Endothelial cell of umbilical vein (primary cell): ENCODE data around the gene MAMDC4. TPM values are rescaled to one million over a fixed set of nuclear protein-coding genes. Genes with fewer than 3 reads are reported as not detected.

Experiments used
- BruUV-seq: library from RNA; stranded (reverse); fragments of 400-500 nt; replicated peaks from 2 replicates; lab custom pipeline; 2021; lab: Mats Ljungman, UMichigan
- CTCF ChIA-PET: fragments of 300-600, 350-600 bp; sonication (Branson Sonifier 250); formaldehyde crosslinking; loops from one replicate; lab custom pipeline; 2021; ENCODE audit warnings: antibody characterized with exemption, inconsistent platforms; lab: Charles Lee
- POLR2A ChIA-PET: fragments of 300-600, 350-600 bp; sonication (Branson Sonifier 250); formaldehyde crosslinking; loops from one replicate; lab custom pipeline; 2021; ENCODE audit warnings: antibody characterized with exemption, inconsistent platforms; lab: Charles Lee
- DNase-seq: peaks from one replicate; pipeline ENCODE4 v3.0.0-alpha.2; 2011; ENCODE audit warnings: low read depth, low spot score
- FAIRE-seq: peaks from 2 replicates; lab custom pipeline; 2011; peaks lifted over from hg19 to GRCh38; lab: Jason Lieb, UNC
- H2AFZ ChIP-seq: 2 replicates; pipeline ENCODE4 v1.6.0; 2012; ENCODE audit warnings: low read depth, low read length, control low read depth, inconsistent platforms
- H3K27ac ChIP-seq: 2 replicates; pipeline ENCODE4 v1.5.1; 2011; ENCODE audit warnings: low read depth, mild to moderate bottlenecking, control low read depth, low read length, moderate library complexity; ENCODE audit not compliant: insufficient read depth
- H3K27me3 ChIP-seq, 2 experiments: 2 replicates each; pipeline versions ENCODE4 v1.6.0 to v1.6.1; 2011; ENCODE audit warnings: low read length in 2 of 2, mixed read lengths in 1 of 2; ENCODE audit not compliant: control insufficient read depth in 2 of 2, insufficient read depth in 2 of 2
- H3K36me3 ChIP-seq, 2 experiments: 2 replicates in 1 of 2; 3 replicates in 1 of 2; pipeline ENCODE4 v1.5.1; 2011; ENCODE audit warnings: low read length in 2 of 2, mild to moderate bottlenecking in 1 of 2, moderate library complexity in 1 of 2; ENCODE audit not compliant: control insufficient read depth in 2 of 2, insufficient read depth in 2 of 2; ENCODE audit errors: extremely low read depth in 1 of 2
- H3K4me1 ChIP-seq: 3 replicates; pipeline ENCODE4 v1.5.1; 2011; ENCODE audit warnings: mild to moderate bottlenecking, low read length; ENCODE audit not compliant: control insufficient read depth, insufficient read depth; ENCODE audit errors: extremely low read depth
- H3K4me2 ChIP-seq: 2 replicates; pipeline ENCODE4 v1.6.1; 2011; ENCODE audit warnings: low read length, control low read depth, mixed read lengths; ENCODE audit not compliant: insufficient read depth
- H3K4me3 ChIP-seq, 3 experiments: fragments of 200-600 bp in 1 of 3; sonication (generic), shearing (Covaris generic) in 1 of 3; replicated peaks in 1 of 3; 2 replicates each; pipeline ENCODE4 v1.5.1; 2011 to 2016; ENCODE audit warnings: control low read depth in 3 of 3, low read length in 3 of 3, mild to moderate bottlenecking in 2 of 3, inconsistent platforms in 1 of 3, low read depth in 1 of 3, moderate library complexity in 1 of 3; ENCODE audit not compliant: insufficient read depth in 1 of 3
- H3K79me2 ChIP-seq: 2 replicates; pipeline ENCODE4 v1.6.0; 2012; ENCODE audit warnings: low read length, inconsistent platforms; ENCODE audit not compliant: control insufficient read depth, insufficient read depth
- H3K9ac ChIP-seq: replicated peaks from 2 replicates; pipeline ENCODE3; 2011; ENCODE audit warnings: low read length, control low read depth; ENCODE audit not compliant: insufficient read depth; ENCODE audit errors: extremely low read depth
- H3K9me1 ChIP-seq: replicated peaks from 3 replicates; pipeline ENCODE4 v1.6.0; 2011; ENCODE audit warnings: mild to moderate bottlenecking, low read length; ENCODE audit not compliant: control insufficient read depth, insufficient read depth; ENCODE audit errors: extremely low read depth
- H3K9me3 ChIP-seq: replicated peaks from 2 replicates; pipeline ENCODE4 v1.5.1; 2012; ENCODE audit warnings: low read length, inconsistent platforms; ENCODE audit not compliant: control insufficient read depth, insufficient read depth
- H4K20me1 ChIP-seq: replicated peaks from 2 replicates; pipeline ENCODE3; 2011; ENCODE audit warnings: mild to moderate bottlenecking, low read length; ENCODE audit not compliant: control insufficient read depth, insufficient read depth; ENCODE audit errors: extremely low read depth
- EZH2 ChIP-seq: IDR thresholded peaks from 2 replicates; pipeline ENCODE4 v1.6.1; 2012; ENCODE audit warnings: borderline replicate concordance, low read depth, mild to moderate bottlenecking, moderate library complexity, low read length, inconsistent platforms; ENCODE audit not compliant: severe bottlenecking
- FOS ChIP-seq: IDR thresholded peaks from 2 replicates; pipeline ENCODE4 v1.6.1; 2011; ENCODE audit warnings: mild to moderate bottlenecking, low read length, moderate library complexity, borderline replicate concordance; ENCODE audit not compliant: insufficient read depth
- GATA2 ChIP-seq: IDR thresholded peaks from 2 replicates; pipeline ENCODE4 v1.7.0; 2011; ENCODE audit warnings: low read depth, mild to moderate bottlenecking, moderate library complexity, mixed read lengths, low read length; ENCODE audit not compliant: insufficient read length, insufficient read depth
- JUN ChIP-seq: IDR thresholded peaks from 2 replicates; pipeline ENCODE4 v1.6.1; 2011; ENCODE audit warnings: borderline replicate concordance, low read depth; ENCODE audit not compliant: insufficient read length, insufficient read depth
- MYC ChIP-seq: IDR thresholded peaks from one replicate; pipeline ENCODE4 v1.6.1; 2011; ENCODE audit warnings: mild to moderate bottlenecking, low read depth, low read length
- POLR2A ChIP-seq: IDR thresholded peaks from 2 replicates; pipeline ENCODE4 v1.6.1; 2012; ENCODE audit warnings: low read depth, mild to moderate bottlenecking, control low read depth, low read length
- POLR2AphosphoS5 ChIP-seq: IDR thresholded peaks from 2 replicates; pipeline ENCODE4 v1.6.1; 2012; ENCODE audit warnings: low read depth, mild to moderate bottlenecking, control low read depth, low read length, moderate library complexity; ENCODE audit not compliant: insufficient read depth
- dilution Hi-C: fragments of 300-500 bp; cut with MboI; formaldehyde crosslinking; loops from one replicate; pipeline ENCODE4 v1.15.0; 2019; ENCODE audit warnings: low sequenced_read_pairs; ENCODE audit not compliant: extremely low pct_ligation_motif_present
- intact Hi-C: fragments of 100-400 bp; cut with micrococcal nuclease; formaldehyde crosslinking; loops from one replicate; pipeline ENCODE4 v1.10.0; 2022
- polyA plus RNA-seq, 4 experiments: library from polyadenylated mRNA; depleted of rRNA in 3 of 4; stranded (reverse) in 3 of 4; unstranded in 1 of 4; fragments of >200 nt; gene quantifications; 2 replicates each; pipeline versions ENCODE4 v1.2.1 to v1.2.3, GENCODE V29; 2011 to 2012; ENCODE audit warnings: missing spikeins in 1 of 4
- total RNA-seq: library from RNA; stranded (reverse); gene quantifications from 2 replicates; pipeline ENCODE4 v1.2.3, GENCODE V29; 2021
- TF ChIP-seq, protein P1 (sequence below): IDR thresholded peaks from 2 replicates; pipeline ENCODE4 v1.6.1; 2011; ENCODE audit not compliant: insufficient read depth, insufficient read length
- TF ChIP-seq, protein P2 (sequence below), 2 donors: IDR thresholded peaks; 1 replicate in 1 of 2; 2 replicates in 1 of 2; pipeline ENCODE4 v1.5.1; 2011; ENCODE audit warnings: low read length in 2 of 2, mild to moderate bottlenecking in 2 of 2, moderate library complexity in 2 of 2, control low read depth in 1 of 2, inconsistent platforms in 1 of 2, low read depth in 1 of 2; ENCODE audit not compliant: insufficient read depth in 1 of 2; ENCODE audit errors: extremely low read depth in 1 of 2

The MAMDC4 gene
- total and polyA plus RNA-seq, 2 donors (not counting 3 experiments of a cell fraction or from before 2014, with no cell fraction given) = 3.6 to 7.2 TPM

DNA sequence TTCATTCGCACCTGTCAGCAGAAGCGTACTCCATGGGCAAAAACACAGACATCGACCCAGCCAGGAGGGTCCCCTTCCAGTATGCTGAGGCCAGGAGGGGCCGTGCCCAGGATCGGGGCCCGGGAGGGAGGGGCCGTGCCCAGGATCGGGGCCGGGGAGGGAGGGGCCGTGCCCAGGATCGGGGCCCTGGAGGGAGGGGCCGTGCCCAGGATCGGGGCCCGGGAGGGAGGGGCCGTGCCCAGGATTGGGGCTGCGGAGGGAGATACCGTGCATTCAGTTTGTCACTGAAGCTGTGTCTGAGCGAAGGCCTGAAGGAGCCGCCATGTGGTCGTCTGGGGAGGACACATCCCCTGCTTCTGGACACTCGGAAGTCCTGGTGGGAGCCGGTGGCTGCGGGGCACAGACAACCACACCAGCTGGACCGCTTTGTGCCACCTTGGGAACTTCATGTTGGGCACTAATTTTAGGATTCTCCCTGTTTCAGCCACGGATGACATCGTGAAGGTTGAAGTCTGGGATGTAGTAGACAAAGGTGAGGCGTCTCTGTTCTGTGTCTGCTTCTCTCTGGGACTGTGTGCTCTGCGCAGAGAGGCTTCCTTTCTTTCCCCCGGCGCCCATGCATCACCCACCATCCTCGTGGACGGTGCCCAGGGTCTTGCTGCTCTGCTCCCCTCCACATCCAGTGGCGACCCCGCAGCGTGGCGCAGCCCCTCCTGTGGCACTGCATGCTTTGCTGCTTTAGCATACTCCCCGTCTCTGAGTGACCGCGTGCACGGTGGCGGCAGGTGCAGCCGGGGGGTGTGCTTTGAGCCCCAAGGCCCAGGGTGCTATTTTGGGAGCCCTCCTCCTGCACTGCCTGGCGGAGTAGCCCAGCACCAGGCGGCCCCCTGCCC, 26.6 kb upstream of the MAMDC4 start:
- FAIRE-seq (no peak), DNase-seq (no peak)
- dilution Hi-C loops = no loop called here
- intact Hi-C loops = no loop called here
- peaks cover 10 to 45% of the 10 kb centered on the region in 2 experiments for H3K36me3 ChIP-seq
- H3K4me2 ChIP-seq = no peak overlapping the region
- no peak overlapping the region for H3K4me3 ChIP-seq
- H3K27ac ChIP-seq = no peak overlapping the region
- H3K4me1 ChIP-seq = peaks cover 6% of the 10 kb centered on the region
- ChIA-PET CTCF (no interaction called here), POLR2A (no interaction called here)
- H4K20me1 ChIP-seq = no peaks in the 10 kb centered on the region
- peaks cover 13% of the 10 kb centered on the region for H3K79me2 ChIP-seq
- BruUV-seq = no TSS peak
- TF ChIP-seq, protein P1, sequence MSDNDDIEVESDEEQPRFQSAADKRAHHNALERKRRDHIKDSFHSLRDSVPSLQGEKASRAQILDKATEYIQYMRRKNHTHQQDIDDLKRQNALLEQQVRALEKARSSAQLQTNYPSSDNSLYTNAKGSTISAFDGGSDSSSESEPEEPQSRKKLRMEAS = no peak
- no peak for TF ChIP-seq MYC
- TF ChIP-seq GATA2 = no peak
- no peak for TF ChIP-seq JUN
- no peak for TF ChIP-seq EZH2
- no peak for TF ChIP-seq FOS
- TF ChIP-seq, protein P2, sequence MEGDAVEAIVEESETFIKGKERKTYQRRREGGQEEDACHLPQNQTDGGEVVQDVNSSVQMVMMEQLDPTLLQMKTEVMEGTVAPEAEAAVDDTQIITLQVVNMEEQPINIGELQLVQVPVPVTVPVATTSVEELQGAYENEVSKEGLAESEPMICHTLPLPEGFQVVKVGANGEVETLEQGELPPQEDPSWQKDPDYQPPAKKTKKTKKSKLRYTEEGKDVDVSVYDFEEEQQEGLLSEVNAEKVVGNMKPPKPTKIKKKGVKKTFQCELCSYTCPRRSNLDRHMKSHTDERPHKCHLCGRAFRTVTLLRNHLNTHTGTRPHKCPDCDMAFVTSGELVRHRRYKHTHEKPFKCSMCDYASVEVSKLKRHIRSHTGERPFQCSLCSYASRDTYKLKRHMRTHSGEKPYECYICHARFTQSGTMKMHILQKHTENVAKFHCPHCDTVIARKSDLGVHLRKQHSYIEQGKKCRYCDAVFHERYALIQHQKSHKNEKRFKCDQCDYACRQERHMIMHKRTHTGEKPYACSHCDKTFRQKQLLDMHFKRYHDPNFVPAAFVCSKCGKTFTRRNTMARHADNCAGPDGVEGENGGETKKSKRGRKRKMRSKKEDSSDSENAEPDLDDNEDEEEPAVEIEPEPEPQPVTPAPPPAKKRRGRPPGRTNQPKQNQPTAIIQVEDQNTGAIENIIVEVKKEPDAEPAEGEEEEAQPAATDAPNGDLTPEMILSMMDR (IDR thresholded peaks at IDR 0.05; ENCODE audit: extremely low read depth in 1 of 2, insufficient read depth in 1 of 2, low read depth in 1 of 2, low read length in 2 of 2) = no peak
- no peak for TF ChIP-seq POLR2AphosphoS5
- TF ChIP-seq POLR2A = no peak
- no peaks in the 10 kb centered on the region for H3K9me3 ChIP-seq
- H3K9ac ChIP-seq = no peak overlapping the region
- H2AFZ ChIP-seq = no peak overlapping the region
- H3K27me3 ChIP-seq = no peaks in the 10 kb centered on the region
- H3K9me1 ChIP-seq = no peaks in the 10 kb centered on the region
